Activated CD4-positive, alpha-beta T cell treated with anti-CD3 and anti-CD28 coated beads, Interleukin-2, Interleukin-6, amounts not matched to agents 100 ng/mL and 50 ng/mL, durations not matched to agents 16 hours and 8 hours (primary cell): Measurements from ENCODE around the gene OSTN.

ENCODE experiments used
- DNase-seq: peaks from one replicate; pipeline ENCODE4 v3.0.0-alpha.2; 2020

Gene OSTN

DNA sequence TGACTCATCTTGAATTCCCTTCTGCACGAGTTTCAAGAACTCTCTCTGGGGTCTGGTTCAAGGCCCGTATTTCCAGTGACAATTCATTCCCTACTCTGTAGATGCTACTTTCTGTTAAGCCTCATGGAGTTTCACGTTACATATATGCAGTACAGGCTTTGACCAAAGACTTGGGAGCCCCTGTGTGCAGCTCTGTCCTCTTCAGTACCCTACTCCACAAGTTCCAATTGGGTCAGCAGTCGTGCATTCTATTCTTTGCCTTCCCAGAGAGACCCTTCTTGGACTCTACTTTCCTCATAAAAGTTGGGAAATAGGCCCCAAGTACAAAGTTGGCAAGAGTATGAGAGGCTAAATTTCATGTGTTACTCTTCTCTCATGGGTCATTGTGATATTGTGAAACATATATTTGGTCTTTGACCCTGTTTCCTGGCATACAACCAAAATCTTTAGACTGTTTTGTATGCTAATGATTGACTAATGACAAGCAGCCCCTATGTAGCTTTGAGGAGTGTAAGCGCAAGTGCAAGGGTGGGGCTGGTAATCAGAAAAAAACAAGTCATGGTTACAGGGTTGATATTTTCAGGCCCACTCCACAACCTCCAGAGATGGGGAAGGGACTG lies 115.2 kb downstream of the OSTN start:
- no peak for DNase-seq
